A673 (cell line): ENCODE data around the gene FOXN1.

Source experiments
- EZH2 ChIP-seq: fragments of 200-600 bp; sonication (generic); IDR thresholded peaks from 2 replicates; pipeline ENCODE4 v1.6.1; 2017; ENCODE audit warnings: borderline replicate concordance, low read depth, mild to moderate bottlenecking, mixed read lengths, antibody characterized with exemption, low read length; ENCODE audit not compliant: poor library complexity, severe bottlenecking
- TF ChIP-seq, protein P1 (sequence below): fragments of 300-800, 200-600 bp; sonication (generic); conservative IDR thresholded peaks from 2 replicates; pipeline ENCODE4 v1.5.1; 2017; ENCODE audit warnings: low read depth, mild to moderate bottlenecking, antibody characterized with exemption, low read length, moderate library complexity, mixed read lengths

- TF ChIP-seq, protein P1, sequence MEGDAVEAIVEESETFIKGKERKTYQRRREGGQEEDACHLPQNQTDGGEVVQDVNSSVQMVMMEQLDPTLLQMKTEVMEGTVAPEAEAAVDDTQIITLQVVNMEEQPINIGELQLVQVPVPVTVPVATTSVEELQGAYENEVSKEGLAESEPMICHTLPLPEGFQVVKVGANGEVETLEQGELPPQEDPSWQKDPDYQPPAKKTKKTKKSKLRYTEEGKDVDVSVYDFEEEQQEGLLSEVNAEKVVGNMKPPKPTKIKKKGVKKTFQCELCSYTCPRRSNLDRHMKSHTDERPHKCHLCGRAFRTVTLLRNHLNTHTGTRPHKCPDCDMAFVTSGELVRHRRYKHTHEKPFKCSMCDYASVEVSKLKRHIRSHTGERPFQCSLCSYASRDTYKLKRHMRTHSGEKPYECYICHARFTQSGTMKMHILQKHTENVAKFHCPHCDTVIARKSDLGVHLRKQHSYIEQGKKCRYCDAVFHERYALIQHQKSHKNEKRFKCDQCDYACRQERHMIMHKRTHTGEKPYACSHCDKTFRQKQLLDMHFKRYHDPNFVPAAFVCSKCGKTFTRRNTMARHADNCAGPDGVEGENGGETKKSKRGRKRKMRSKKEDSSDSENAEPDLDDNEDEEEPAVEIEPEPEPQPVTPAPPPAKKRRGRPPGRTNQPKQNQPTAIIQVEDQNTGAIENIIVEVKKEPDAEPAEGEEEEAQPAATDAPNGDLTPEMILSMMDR = no peak
- TF ChIP-seq EZH2 = no peak
These were observed 36.8 kb upstream of the FOXN1 start for GRCh38 chr17:28469376-28469775.
